ENCODE measurements around the gene INSIG1. TPM values are rescaled to one million over a fixed set of nuclear protein-coding genes. Genes with fewer than 3 reads are reported as not detected.

The INSIG1 gene
- total RNA-seq, 1 experiment from 2014 or later = 32.3 TPM

GRCh38 chr7:155252892-155253501, 44.7 kb upstream of the INSIG1 start:
- H3K27me3 Mint-ChIP-seq (ENCODE audit: low read depth) = no peaks in the 10 kb centered on the region
- H3K4me1 Mint-ChIP-seq = no peaks in the 10 kb centered on the region
- ChIA-PET CTCF (interaction anchor here (1.3 kb wide), 1 partner anchor 53 kb away, joined by 3 read pairs; no protein-coding TSS in a partner anchor), POLR2A (no interaction called here)
- ATAC-seq (no peak), DNase-seq (ENCODE audit: low spot score) (no peak)
- H3K36me3 Mint-ChIP-seq = no peaks in the 10 kb centered on the region
- no peak overlapping the region for H3K4me3 Mint-ChIP-seq
- TF ChIP-seq MYBL2 (CRISPR knock-in tag; IDR thresholded peaks at IDR 0.05) = no peak
- no peak for TF ChIP-seq NR3C1 (CRISPR knock-in tag; conservative IDR thresholded peaks at IDR 0.05; ENCODE audit: low read depth)
- no peak for TF ChIP-seq ELF4 (CRISPR knock-in tag; IDR thresholded peaks at IDR 0.05; ENCODE audit: low read depth)
- TF ChIP-seq FOXJ3 (CRISPR knock-in tag; IDR thresholded peaks at IDR 0.05; ENCODE audit: borderline replicate concordance) = no peak
- no peak for TF ChIP-seq ETV6 (CRISPR knock-in tag; IDR thresholded peaks at IDR 0.05)
- no peak for TF ChIP-seq USF1 (CRISPR knock-in tag; IDR thresholded peaks at IDR 0.05)
- TF ChIP-seq ZBTB43 (CRISPR knock-in tag; IDR thresholded peaks at IDR 0.05) = no peak
- no peak for TF ChIP-seq STAT6 (CRISPR knock-in tag; conservative IDR thresholded peaks at IDR 0.05; ENCODE audit: low read depth)
- TF ChIP-seq ARID4B (CRISPR knock-in tag; IDR thresholded peaks at IDR 0.05; ENCODE audit: borderline replicate concordance) = no peak
- no peak overlapping the region for H3K27ac Mint-ChIP-seq
- peaks cover 2% of the 10 kb centered on the region for H3K9me3 Mint-ChIP-seq

- Mint-ChIP-seq H3K27ac (no peak overlapping the region), H3K9me3 (no peaks in the 10 kb centered on the region), H3K4me3 (no peak overlapping the region), H3K36me3 (no peaks in the 10 kb centered on the region), H3K27me3 (ENCODE audit: low read depth) (no peaks in the 10 kb centered on the region), H3K4me1 (no peaks in the 10 kb centered on the region)
- ATAC-seq = no peak
- ChIA-PET CTCF (no interaction called here), POLR2A (no interaction called here)
- no peak for DNase-seq (ENCODE audit: low spot score)
- TF ChIP-seq ZNF425 (CRISPR knock-in tag; conservative IDR thresholded peaks at IDR 0.05) (no peak), IRF1 (CRISPR knock-in tag; IDR thresholded peaks at IDR 0.05) (no peak), CREM (CRISPR knock-in tag; IDR thresholded peaks at IDR 0.05) (no peak), EMX1 (CRISPR knock-in tag; IDR thresholded peaks at IDR 0.05) (no peak), MXD4 (CRISPR knock-in tag; IDR thresholded peaks at IDR 0.05; ENCODE audit: borderline replicate concordance) (no peak), ZNF512 (CRISPR knock-in tag; IDR thresholded peaks at IDR 0.05; ENCODE audit: borderline replicate concordance) (no peak), ZMAT4 (CRISPR knock-in tag; IDR thresholded peaks at IDR 0.05) (no peak), ZBTB21 (CRISPR knock-in tag; IDR thresholded peaks at IDR 0.05; ENCODE audit: borderline replicate concordance) (no peak), ZNF416 (CRISPR knock-in tag; IDR thresholded peaks at IDR 0.05) (no peak), NFE2L1 (CRISPR knock-in tag; IDR thresholded peaks at IDR 0.05) (no peak)
These were observed 43.7 kb upstream of the INSIG1 start for GRCh38 chr7:155254018-155254417.

All from WTC11 (cell line).